ENCODE measurements around the gene CDH23. TPM values are rescaled to one million over a fixed set of nuclear protein-coding genes. Genes with fewer than 3 reads are reported as not detected.

CDH23 gene
- total and polyA plus RNA-seq, 10 of the 15 experiments (the other 5 are each of a cell fraction or from before 2014, with no cell fraction given) = 0.09 to 0.40 (median 0.15) TPM; not detected in 1

GRCh38 chr10:71842422-71842821 is 445.7 kb downstream of the CDH23 start:
- Histone ChIP-seq H3K27ac (ENCODE audit: control insufficient read depth, insufficient read depth) (no peak overlapping the region), H3K79me2 (ENCODE audit: control insufficient read depth, insufficient read depth, low read length) (peaks cover 74% of the 10 kb centered on the region), H3K4me3 (no peak overlapping the region), H2AFZ (ENCODE audit: control insufficient read depth, low read depth, low read length) (no peak overlapping the region), H3K4me1 (ENCODE audit: control insufficient read depth, insufficient read depth, low read length) (peaks cover 43% of the 10 kb centered on the region), H3K36me3 (ENCODE audit: control insufficient read depth in 2 of 2, insufficient read depth in 2 of 2, low read length in 1 of 2) (peaks cover 3 to 4% of the 10 kb centered on the region in 2 experiments; a peak in 2 of 4 replicates), H3K4me2 (ENCODE audit: control insufficient read depth, insufficient read depth) (0 out of 2 replicates have a peak overlapping the region, but pooled peaks have one; percentile 14), H3K9me3 (replicated peaks; ENCODE audit: control insufficient read depth, insufficient read depth, low read length) (no peaks in the 10 kb centered on the region), H3K27me3 (replicated peaks in 1 of 2; ENCODE audit: control insufficient read depth in 2 of 2, insufficient read depth in 2 of 2, low read length in 1 of 2) (no peaks in the 10 kb centered on the region), H4K20me1 (ENCODE audit: control insufficient read depth, insufficient read depth) (no peaks in the 10 kb centered on the region; the same call in 1 of the 2 replicates), H3K9ac (ENCODE audit: control insufficient read depth, insufficient read depth, low read length) (no peak overlapping the region)
- no peak for TF ChIP-seq HDAC6 (IDR thresholded peaks at IDR 0.05; ENCODE audit: unreplicated experiment)
- RAD21 ChIA-PET (ENCODE audit: unreplicated experiment) = no interaction called here
- no peak for FAIRE-seq
- SMC1A ChIA-PET (ENCODE audit: uncharacterized antibody, unreplicated experiment) = interaction anchor here (1.0 to 3.0 kb wide), 3 partner anchors 8 to 54 kb away, joined by 3 to 10 read pairs (median 8); partner anchors contain the start of gene PSAP
- 69% methylated on average over 2 of the region's 2 CpGs for WGBS (ENCODE audit: insufficient coverage, insufficient replicate concordance, low lambda C conversion rate, missing lambda C conversion rate)
- in situ Hi-C loops (cut with MboI) (no loop called here), intact Hi-C loops (cut with micrococcal nuclease; ENCODE audit: unreplicated experiment) (no loop called here)
- POLR2A ChIA-PET = interaction anchor here (3.8 kb wide), 1 partner anchor 8 kb away, joined by 16 read pairs; the partner anchor contains the start of gene PSAP
- ATAC-seq = no peak
- DNase-seq (ENCODE audit: low read depth, low spot score) = no peak
- BruUV-seq (replicated peaks) = no TSS peak
- CTCF ChIA-PET = interaction anchor here (1.2 to 1.3 kb wide), 2 partner anchors 47 to 53 kb away, joined by 3 to 4 read pairs; no protein-coding TSS in a partner anchor

GRCh38 chr10:71842856-71843686 is 446.4 kb downstream of the CDH23 start:
- H3K79me2 ChIP-seq (ENCODE audit: control insufficient read depth, insufficient read depth, low read length) = peaks cover 74% of the 10 kb centered on the region
- TF ChIP-seq NR2C1 (IDR thresholded peaks at IDR 0.05) = no peak
- TF ChIP-seq CREM (IDR thresholded peaks at IDR 0.05; ENCODE audit: low read depth) = no peak
- no peak for TF ChIP-seq POU2F2 (IDR thresholded peaks at IDR 0.05; ENCODE audit: borderline replicate concordance, low read depth, low read length)
- TF ChIP-seq REST (IDR thresholded peaks at IDR 0.05; ENCODE audit: low read depth, low read length) = no peak
- no peak for TF ChIP-seq ZNF592 (IDR thresholded peaks at IDR 0.05)

More at GRCh38 chr10:71842856-71843686, 446.4 kb downstream of the CDH23 start:
- H3K27ac ChIP-seq (ENCODE audit: control insufficient read depth, insufficient read depth) = no peak overlapping the region
- H3K9me3 ChIP-seq (replicated peaks; ENCODE audit: control insufficient read depth, insufficient read depth, low read length) = no peaks in the 10 kb centered on the region
- BruUV-seq (replicated peaks) = no TSS peak
- ATAC-seq = no peak
- H4K20me1 ChIP-seq (ENCODE audit: control insufficient read depth, insufficient read depth) = no peaks in the 10 kb centered on the region; the same call in 1 of the 2 replicates
- in situ Hi-C loops (cut with MboI) (no loop called here), intact Hi-C loops (cut with micrococcal nuclease; ENCODE audit: unreplicated experiment) (no loop called here)
- DNase-seq (ENCODE audit: low read depth, low spot score) = no peak
- peaks cover 36% of the 10 kb centered on the region for H3K4me1 ChIP-seq (ENCODE audit: control insufficient read depth, insufficient read depth, low read length)
- no peak overlapping the region for H3K4me3 ChIP-seq
- no peaks in the 10 kb centered on the region for H3K27me3 ChIP-seq (replicated peaks in 1 of 2; ENCODE audit: control insufficient read depth in 2 of 2, insufficient read depth in 2 of 2, low read length in 1 of 2)
- no peak for FAIRE-seq
- ChIA-PET SMC1A (ENCODE audit: uncharacterized antibody, unreplicated experiment) (interaction anchor here (1.0 to 3.0 kb wide), 3 partner anchors 8 to 53 kb away, joined by 3 to 10 read pairs (median 8); partner anchors contain the start of gene PSAP), CTCF (interaction anchor here (1.3 kb wide), 1 partner anchor 52 kb away, joined by 4 read pairs; no protein-coding TSS in a partner anchor), RAD21 (ENCODE audit: unreplicated experiment) (no interaction called here), POLR2A (interaction anchor here (3.8 kb wide), 1 partner anchor 8 kb away, joined by 16 read pairs; the partner anchor contains the start of gene PSAP)
- H3K4me2 ChIP-seq (ENCODE audit: control insufficient read depth, insufficient read depth) = peak overlapping the region; percentile 21; the same call in 1 of the 2 replicates
- no peak overlapping the region for H3K9ac ChIP-seq (ENCODE audit: control insufficient read depth, insufficient read depth, low read length)
- WGBS (ENCODE audit: insufficient coverage, insufficient replicate concordance, low lambda C conversion rate, missing lambda C conversion rate) = 90% methylated on average over 14 of the region's 14 CpGs
- peaks cover 0 to 1% of the 10 kb centered on the region in 2 experiments; a peak in 2 of 4 replicates for H3K36me3 ChIP-seq (ENCODE audit: control insufficient read depth in 2 of 2, insufficient read depth in 2 of 2, low read length in 1 of 2)
- no peak overlapping the region for H2AFZ ChIP-seq (ENCODE audit: control insufficient read depth, low read depth, low read length)

Data from GM12878 (cell line).